Measurements from ENCODE around the gene MRGPRE.

MRGPRE gene

GRCh38 chr11:3217818-3218482, 14.3 kb downstream of the MRGPRE start:
- TF ChIP-seq CEBPB (IDR thresholded peaks at IDR 0.05) (no peak), TEAD4 (IDR thresholded peaks at IDR 0.05) (no peak), TCF12 (IDR thresholded peaks at IDR 0.05; ENCODE audit: low read depth) (no peak), EGR1 (IDR thresholded peaks at IDR 0.05) (no peak), USF1 (IDR thresholded peaks at IDR 0.05) (no peak)

GRCh38 chr11:3216027-3216525, 16.1 kb downstream of the MRGPRE start:
- no peak for TF ChIP-seq EP300 (IDR thresholded peaks at IDR 0.05; ENCODE audit: borderline replicate concordance)
- TF ChIP-seq EGR1 (IDR thresholded peaks at IDR 0.05), result no peak
- TF ChIP-seq FOXM1 (IDR thresholded peaks at IDR 0.05; ENCODE audit: borderline replicate concordance, low read depth), result no peak
- no peak for TF ChIP-seq TCF12 (IDR thresholded peaks at IDR 0.05; ENCODE audit: low read depth)
- no peak for TF ChIP-seq TAF1 (IDR thresholded peaks at IDR 0.05; ENCODE audit: low read depth)
- TF ChIP-seq NFIC (IDR thresholded peaks at IDR 0.05), result no peak
- TF ChIP-seq YY1 (IDR thresholded peaks at IDR 0.05; ENCODE audit: low read depth), result no peak
- TF ChIP-seq USF1 (IDR thresholded peaks at IDR 0.05), result no peak
- TF ChIP-seq RAD21 (IDR thresholded peaks at IDR 0.05; ENCODE audit: low read depth), result no peak
- no peak for TF ChIP-seq MAX (IDR thresholded peaks at IDR 0.05)
- no peak for TF ChIP-seq CREB1 (IDR thresholded peaks at IDR 0.05; ENCODE audit: low read depth)
- no peak for TF ChIP-seq REST (IDR thresholded peaks at IDR 0.05; ENCODE audit: low read depth)
- no peak for TF ChIP-seq CEBPB (IDR thresholded peaks at IDR 0.05)

GRCh38 chr11:3215346-3216026, 16.7 kb downstream of the MRGPRE start:
- no peak for TF ChIP-seq TCF12 (IDR thresholded peaks at IDR 0.05; ENCODE audit: low read depth)
- TF ChIP-seq MAX (IDR thresholded peaks at IDR 0.05), result 0 out of 2 replicates have a peak, but pooled peaks have one; percentile 14
- TF ChIP-seq TAF1 (IDR thresholded peaks at IDR 0.05; ENCODE audit: low read depth), result no peak
- TF ChIP-seq TEAD4 (IDR thresholded peaks at IDR 0.05), result no peak
- TF ChIP-seq RAD21 (IDR thresholded peaks at IDR 0.05; ENCODE audit: low read depth), result no peak
- peak; percentile 34 for TF ChIP-seq USF1 (IDR thresholded peaks at IDR 0.05)

- TF ChIP-seq MAX (IDR thresholded peaks at IDR 0.05) (no peak), ZBTB7A (IDR thresholded peaks at IDR 0.05; ENCODE audit: low read depth) (no peak), TAF1 (IDR thresholded peaks at IDR 0.05; ENCODE audit: low read depth) (no peak), YY1 (IDR thresholded peaks at IDR 0.05; ENCODE audit: low read depth) (no peak), NFIC (IDR thresholded peaks at IDR 0.05) (no peak), EP300 (IDR thresholded peaks at IDR 0.05; ENCODE audit: borderline replicate concordance) (no peak), CEBPB (IDR thresholded peaks at IDR 0.05) (no peak), EGR1 (IDR thresholded peaks at IDR 0.05) (no peak), CREB1 (IDR thresholded peaks at IDR 0.05; ENCODE audit: low read depth) (no peak), REST (IDR thresholded peaks at IDR 0.05; ENCODE audit: low read depth) (no peak), FOXM1 (IDR thresholded peaks at IDR 0.05; ENCODE audit: borderline replicate concordance, low read depth) (no peak), USF1 (IDR thresholded peaks at IDR 0.05) (no peak), TCF12 (IDR thresholded peaks at IDR 0.05; ENCODE audit: low read depth) (no peak), RAD21 (IDR thresholded peaks at IDR 0.05; ENCODE audit: low read depth) (no peak), TEAD4 (IDR thresholded peaks at IDR 0.05) (no peak)
Observed at GRCh38 chr11:3214420-3214699, 17.9 kb downstream of the MRGPRE start.
